OCI-LY7 (cell line): ENCODE measurements around the gene PCBD1. TPM values are rescaled to one million over a fixed set of nuclear protein-coding genes. Genes with fewer than 3 reads are reported as not detected.

ENCODE experiments used
- BruUV-seq: library from RNA; stranded (reverse); fragments of 400-500 nt; replicated peaks from 2 replicates; lab custom pipeline; 2021; lab: Mats Ljungman, UMichigan
- CTCF ChIA-PET: fragments of 300-600 bp; sonication (Branson Sonifier 250); formaldehyde crosslinking; loops from one replicate; lab custom pipeline; 2022; ENCODE audit warnings: antibody characterized with exemption; ENCODE audit not compliant: unreplicated experiment; lab: Charles Lee
- POLR2A ChIA-PET: fragments of 300-600 bp; sonication (Branson Sonifier 250); formaldehyde crosslinking; loops from one replicate; lab custom pipeline; 2022; ENCODE audit warnings: antibody characterized with exemption; lab: Charles Lee
- DNase-seq: peaks from one replicate; pipeline ENCODE4 v3.0.0-alpha.2; 2015; ENCODE audit warnings: low spot score
- H2AFZ ChIP-seq: fragments of 200-600 bp; sonication (generic), shearing (Covaris generic); 2 replicates; pipeline ENCODE4 v1.6.1; 2014; ENCODE audit warnings: mild to moderate bottlenecking, antibody characterized with exemption, low read length, moderate library complexity
- H3K27ac ChIP-seq: fragments of 200-600 bp; sonication (generic); 2 replicates; pipeline ENCODE4 v1.5.1; 2014; ENCODE audit warnings: mixed run types, low read depth, mild to moderate bottlenecking, moderate library complexity, low read length, inconsistent platforms; ENCODE audit not compliant: poor library complexity, severe bottlenecking
- H3K36me3 ChIP-seq: fragments of 200-600 bp; sonication (generic); 2 replicates; pipeline ENCODE4 v1.6.1; 2014; ENCODE audit warnings: mild to moderate bottlenecking, antibody characterized with exemption, low read length, moderate library complexity, mixed read lengths; ENCODE audit not compliant: insufficient read depth
- H3K4me1 ChIP-seq: fragments of 200-600 bp; sonication (generic); 2 replicates; pipeline ENCODE4 v1.5.1; 2014; ENCODE audit warnings: mild to moderate bottlenecking, low read length; ENCODE audit not compliant: insufficient read depth, poor library complexity, severe bottlenecking
- H3K4me2 ChIP-seq: fragments of 200-600 bp; sonication (generic); 2 replicates; pipeline ENCODE4 v1.6.1; 2014; ENCODE audit warnings: mild to moderate bottlenecking, low read length
- H3K4me3 ChIP-seq: fragments of 200-600 bp; sonication (generic); 2 replicates; pipeline ENCODE4 v1.5.1; 2014; ENCODE audit warnings: mild to moderate bottlenecking, low read depth, low read length; ENCODE audit not compliant: poor library complexity, severe bottlenecking
- H3K79me2 ChIP-seq: fragments of 200-600 bp; sonication (generic); 2 replicates; pipeline ENCODE4 v1.6.1; 2016; ENCODE audit warnings: low read depth, mild to moderate bottlenecking, low read length, moderate library complexity, mixed read lengths; ENCODE audit not compliant: insufficient read depth
- H3K9me2 ChIP-seq: fragments of 200-600 bp; sonication (generic); 2 replicates; pipeline ENCODE4 v1.6.1; 2016; ENCODE audit warnings: mild to moderate bottlenecking, low read length, mixed read lengths; ENCODE audit not compliant: insufficient read depth
- H3K9me3 ChIP-seq: fragments of 200-600 bp; sonication (generic); 2 replicates; pipeline ENCODE4 v1.6.1; 2014; ENCODE audit warnings: mild to moderate bottlenecking, mixed run types, low read length, mixed read lengths
- H4K20me1 ChIP-seq: fragments of 200-600 bp; sonication (generic); 2 replicates; pipeline ENCODE4 v1.6.1; 2014; ENCODE audit warnings: mild to moderate bottlenecking, antibody characterized with exemption, low read length, moderate library complexity, mixed read lengths; ENCODE audit not compliant: insufficient read depth
- CTCF ChIP-seq: fragments of 200-600 bp; sonication (generic); conservative IDR thresholded peaks from 2 replicates; pipeline ENCODE4 v1.5.1; 2014; ENCODE audit warnings: mild to moderate bottlenecking, antibody characterized with exemption, low read length, moderate library complexity, mixed read lengths
- EZH2phosphoT487 ChIP-seq: fragments of 200-600 bp; sonication (generic); IDR thresholded peaks from 2 replicates; pipeline ENCODE4 v1.6.1; 2018; ENCODE audit warnings: low read depth, borderline replicate concordance, mild to moderate bottlenecking, mixed run types, antibody characterized with exemption, low read length, moderate library complexity, mixed read lengths
- intact Hi-C: fragments of 100-400 bp; cut with micrococcal nuclease; formaldehyde crosslinking; loops from one replicate; pipeline ENCODE4 v1.10.0; 2022; ENCODE audit not compliant: unreplicated experiment
- total RNA-seq, 2 experiments: library from RNA; depleted of rRNA in 1 of 2; stranded (reverse); fragments of >200 nt in 1 of 2; shearing (Covaris generic) in 1 of 2; gene quantifications; 2 replicates each; pipeline ENCODE4 v1.2.3, GENCODE V29; 2014 to 2022

The PCBD1 gene
- total RNA-seq, 2 experiments from 2014 or later: 4.9 to 25.4 TPM

DNA sequence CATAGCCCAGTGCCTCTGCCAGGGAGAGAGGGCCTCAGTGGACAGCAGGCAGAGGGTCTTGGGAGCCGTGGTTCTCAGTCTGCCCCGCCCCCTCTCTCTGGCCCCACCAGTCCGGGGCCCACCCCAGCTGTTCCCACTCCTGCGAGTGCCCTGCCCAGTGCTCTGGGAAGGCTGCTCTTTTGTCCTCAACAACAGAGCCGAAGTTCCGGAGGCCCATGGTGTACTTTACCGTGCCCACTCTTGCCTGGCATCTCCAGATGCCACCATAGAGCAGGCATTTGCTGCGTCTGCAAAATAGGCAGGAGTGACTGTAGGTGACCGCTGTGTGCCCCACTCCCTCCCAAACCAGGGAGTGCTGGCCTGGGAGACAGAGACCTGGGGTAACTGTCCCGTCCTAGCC lies 29.3 kb upstream of the PCBD1 start:
- ChIA-PET POLR2A (no interaction called here), CTCF (no interaction called here)
- BruUV-seq: no TSS peak

DNA sequence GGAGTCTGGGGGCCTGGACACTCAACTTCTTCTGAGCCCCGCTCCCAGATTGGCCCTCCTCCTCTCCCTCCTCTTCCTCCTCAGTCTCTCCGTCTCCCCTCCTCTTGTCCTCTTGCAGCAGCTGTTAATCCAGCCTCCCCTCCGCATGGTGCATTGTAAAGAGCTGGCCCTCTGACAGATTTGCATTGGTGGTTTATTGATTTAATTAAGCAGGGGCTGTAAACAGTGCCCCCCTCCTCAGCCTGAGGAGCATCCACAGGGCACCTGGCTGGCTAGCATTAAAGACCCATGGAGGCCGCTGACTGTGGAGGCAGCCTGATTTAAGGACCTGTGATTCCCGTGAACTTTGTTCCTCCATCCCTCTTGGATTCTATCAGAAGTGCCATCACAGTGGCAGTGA lies 28.9 kb upstream of the PCBD1 start:
- no peak for DNase-seq
- TF ChIP-seq CTCF (no peak), EZH2phosphoT487 (no peak)
- ChIA-PET POLR2A (no interaction called here), CTCF (no interaction called here)
- no TSS peak for BruUV-seq
- Histone ChIP-seq H2AFZ (no peak overlapping the region), H3K79me2 (no peaks in the 10 kb centered on the region), H3K4me1 (no peaks in the 10 kb centered on the region), H3K9me3 (no peaks in the 10 kb centered on the region), H3K36me3 (no peaks in the 10 kb centered on the region), H3K4me3 (no peak overlapping the region), H3K4me2 (no peak overlapping the region), H3K27ac (no peak overlapping the region), H4K20me1 (no peaks in the 10 kb centered on the region), H3K9me2 (no peaks in the 10 kb centered on the region)
- intact Hi-C loops: no loop called here

More for the DNA sequence above, 29.3 kb upstream of the PCBD1 start:
- intact Hi-C loops: no loop called here
- no peaks in the 10 kb centered on the region for H3K36me3 ChIP-seq
- H2AFZ ChIP-seq: no peak overlapping the region
- no peaks in the 10 kb centered on the region for H3K79me2 ChIP-seq
- H3K9me3 ChIP-seq: no peaks in the 10 kb centered on the region
- TF ChIP-seq CTCF (no peak), EZH2phosphoT487 (no peak)
- no peaks in the 10 kb centered on the region for H4K20me1 ChIP-seq
- DNase-seq: no peak
- H3K4me1 ChIP-seq: no peaks in the 10 kb centered on the region
- H3K27ac ChIP-seq: no peak overlapping the region
- H3K4me2 ChIP-seq: no peak overlapping the region
- H3K4me3 ChIP-seq: no peak overlapping the region
- no peaks in the 10 kb centered on the region for H3K9me2 ChIP-seq

DNA sequence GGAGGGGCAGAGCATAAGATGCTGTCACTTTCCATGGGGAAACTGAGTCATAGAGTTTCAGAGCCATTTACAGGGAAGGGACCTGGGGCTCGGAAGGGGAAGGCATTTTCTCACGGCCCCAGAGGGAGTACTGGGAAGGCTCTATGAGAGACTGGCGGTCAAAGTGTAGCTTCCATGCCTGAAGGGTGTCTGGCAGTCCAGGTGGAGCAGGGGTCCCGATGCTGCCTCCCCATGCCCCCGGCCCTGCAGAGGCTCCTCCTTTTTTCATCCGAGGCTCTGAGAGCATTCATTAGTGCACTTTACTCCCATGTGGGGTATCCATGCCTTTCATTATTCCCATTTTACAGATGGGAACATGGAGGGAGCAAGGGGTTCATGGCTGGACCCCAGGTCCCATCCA lies 27.9 kb upstream of the PCBD1 start:
- Histone ChIP-seq H3K27ac (no peak overlapping the region), H3K9me2 (no peaks in the 10 kb centered on the region), H3K4me1 (no peaks in the 10 kb centered on the region), H3K36me3 (no peaks in the 10 kb centered on the region), H3K4me3 (no peak overlapping the region), H3K4me2 (no peak overlapping the region), H4K20me1 (no peaks in the 10 kb centered on the region), H3K79me2 (no peaks in the 10 kb centered on the region), H3K9me3 (no peaks in the 10 kb centered on the region), H2AFZ (no peak overlapping the region)
- intact Hi-C loops: no loop called here
- TF ChIP-seq EZH2phosphoT487 (no peak), CTCF (no peak)
- ChIA-PET POLR2A (no interaction called here), CTCF (no interaction called here)
- no TSS peak for BruUV-seq
- no peak for DNase-seq
